Measurements from ENCODE around the gene SLC11A2.
"Not testable (repeated sequence)": the region's sequence is repeated elsewhere in the genome, so short reads cannot be mapped to it uniquely, and the experiment has no call there.

Gene SLC11A2

GRCh38 chr12:51025338-51025835, 797 bp downstream of the SLC11A2 start:
- DNase-seq, result no peak

- DNase-seq, result no peak
These were observed 2.4 kb downstream of the SLC11A2 start for GRCh38 chr12:51023625-51024382.

GRCh38 chr12:51021694-51022093, 4.5 kb downstream of the SLC11A2 start:
- DNase-seq, result no peak

GRCh38 chr12:51020448-51021182, 5.6 kb downstream of the SLC11A2 start:
- DNase-seq, result no peak

- no peak for DNase-seq
These were observed 6.3 kb downstream of the SLC11A2 start for GRCh38 chr12:51019927-51020326.

- no peak for DNase-seq
These were observed 7.2 kb downstream of the SLC11A2 start for GRCh38 chr12:51018956-51019355.

- DNase-seq, result no peak
These were observed 8.7 kb downstream of the SLC11A2 start for GRCh38 chr12:51017452-51017851.

- DNase-seq, result not testable (repeated sequence)
These were observed 11.7 kb downstream of the SLC11A2 start for GRCh38 chr12:51014467-51014866.

- no peak for DNase-seq
These were observed 12.7 kb downstream of the SLC11A2 start for GRCh38 chr12:51013441-51013840.

- no peak for DNase-seq
These were observed 13.5 kb downstream of the SLC11A2 start for GRCh38 chr12:51012570-51013236.

GRCh38 chr12:51011955-51012354, 14.2 kb downstream of the SLC11A2 start:
- no peak for DNase-seq

- no peak for DNase-seq
These were observed 17.1 kb downstream of the SLC11A2 start for GRCh38 chr12:51009056-51009440.

GRCh38 chr12:51008329-51009055, 17.7 kb downstream of the SLC11A2 start:
- DNase-seq, result no peak

- DNase-seq, result no peak
These were observed 20.5 kb downstream of the SLC11A2 start for GRCh38 chr12:51005671-51006070.

- no peak for DNase-seq
These were observed 21.2 kb downstream of the SLC11A2 start for GRCh38 chr12:51005030-51005429.

GRCh38 chr12:51004504-51004903, 21.7 kb downstream of the SLC11A2 start:
- DNase-seq, result no peak

- no peak for DNase-seq
These were observed 24.4 kb downstream of the SLC11A2 start for GRCh38 chr12:51001799-51002198.

- DNase-seq, result no peak
These were observed 25.9 kb downstream of the SLC11A2 start for GRCh38 chr12:51000245-51000644.

- DNase-seq, result no peak
These were observed 27.1 kb downstream of the SLC11A2 start for GRCh38 chr12:50999093-50999492.

GRCh38 chr12:50992819-50993218, 33.4 kb downstream of the SLC11A2 start:
- DNase-seq, result no peak

- DNase-seq, result no peak
These were observed 34.9 kb downstream of the SLC11A2 start for GRCh38 chr12:50991291-50991690.

GRCh38 chr12:50990791-50991190, 35.4 kb downstream of the SLC11A2 start:
- DNase-seq, result no peak

GRCh38 chr12:50990147-50990727, 35.9 kb downstream of the SLC11A2 start:
- DNase-seq, result no peak

All from cerebellar nuclear complex (tissue), 1 donor.